ENCODE results near the gene DCLRE1B. TPM values are rescaled to one million over a fixed set of nuclear protein-coding genes. Genes with fewer than 3 reads are reported as not detected.

DCLRE1B gene
- total and polyA plus RNA-seq, 9 of the 15 experiments (the other 6 are each of a cell fraction or from before 2014, with no cell fraction given): 10.6 to 28.8 (median 17.2) TPM

- no peak for TF ChIP-seq ZBTB26 (CRISPR knock-in tag; IDR thresholded peaks at IDR 0.05)
- no peak for TF ChIP-seq IFI16 (CRISPR knock-in tag; IDR thresholded peaks at IDR 0.05)
- TF ChIP-seq ZHX1 (conservative IDR thresholded peaks at IDR 0.05; ENCODE audit: low read length): no peak
- peak; percentile 87; the same call in 1 of the 2 replicates for TF ChIP-seq TCF7 (IDR thresholded peaks at IDR 0.05; ENCODE audit: borderline replicate concordance)
- no peak for TF ChIP-seq JUNB (CRISPR knock-in tag; conservative IDR thresholded peaks at IDR 0.05)
- TF ChIP-seq NR1H2 (CRISPR knock-in tag; IDR thresholded peaks at IDR 0.05): no peak
- TF ChIP-seq CHD7 (IDR thresholded peaks at IDR 0.05; ENCODE audit: low read depth, low read length): no peak
- no peak for TF ChIP-seq E2F4 (CRISPR knock-in tag; IDR thresholded peaks at IDR 0.05; ENCODE audit: low read depth)
- TF ChIP-seq HMG20B (CRISPR knock-in tag; IDR thresholded peaks at IDR 0.05): no peak
- TF ChIP-seq ZNF668 (CRISPR knock-in tag; IDR thresholded peaks at IDR 0.05): no peak; the same call in 1 of the 2 replicates
- TF ChIP-seq BRD4 (IDR thresholded peaks at IDR 0.05): no peak
These were observed 8.9 kb downstream of the DCLRE1B start (continued) for GRCh38 chr1:113913887-113914664.

Measured in K562 (cell line).